NCI-H460 (cell line): ENCODE results near the gene SHLD1. TPM values are rescaled to one million over a fixed set of nuclear protein-coding genes. Genes with fewer than 3 reads are reported as not detected.

Source experiments
- DNase-seq: peaks from one replicate; pipeline ENCODE4 v3.0.0-alpha.2; 2016; ENCODE audit warnings: low read depth; ENCODE audit errors: extremely low read depth
- total RNA-seq: library from RNA; depleted of rRNA; stranded (reverse); fragments of >200 nt; shearing (Covaris generic); gene quantifications from 2 replicates; pipeline ENCODE4 v1.2.3, GENCODE V29; 2014

SHLD1 gene
- total RNA-seq, 1 experiment from 2014 or later, result 4.8 TPM

DNA sequence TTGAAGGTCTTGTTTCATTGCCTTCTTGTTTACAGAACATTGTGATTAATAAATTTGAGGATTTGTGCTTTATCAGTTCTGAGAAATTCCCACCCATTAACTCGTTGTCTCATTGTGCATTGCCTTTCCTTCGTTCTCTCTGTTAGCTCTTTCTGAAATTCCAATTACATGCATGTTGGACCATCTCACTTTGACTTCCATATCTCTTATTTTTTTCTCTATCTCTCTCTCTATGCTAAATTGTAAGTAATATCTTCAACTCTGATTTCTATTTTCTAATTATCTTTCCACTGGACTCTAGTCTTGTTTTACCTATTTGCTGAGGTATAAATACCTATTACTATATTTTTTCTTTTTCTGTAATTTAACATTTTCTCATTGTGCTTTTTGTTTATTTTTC, 92.3 kb downstream of the SHLD1 start:
- no peak for DNase-seq

GRCh38 chr20:5843054-5843592, 92.9 kb downstream of the SHLD1 start:
- no peak for DNase-seq

DNA sequence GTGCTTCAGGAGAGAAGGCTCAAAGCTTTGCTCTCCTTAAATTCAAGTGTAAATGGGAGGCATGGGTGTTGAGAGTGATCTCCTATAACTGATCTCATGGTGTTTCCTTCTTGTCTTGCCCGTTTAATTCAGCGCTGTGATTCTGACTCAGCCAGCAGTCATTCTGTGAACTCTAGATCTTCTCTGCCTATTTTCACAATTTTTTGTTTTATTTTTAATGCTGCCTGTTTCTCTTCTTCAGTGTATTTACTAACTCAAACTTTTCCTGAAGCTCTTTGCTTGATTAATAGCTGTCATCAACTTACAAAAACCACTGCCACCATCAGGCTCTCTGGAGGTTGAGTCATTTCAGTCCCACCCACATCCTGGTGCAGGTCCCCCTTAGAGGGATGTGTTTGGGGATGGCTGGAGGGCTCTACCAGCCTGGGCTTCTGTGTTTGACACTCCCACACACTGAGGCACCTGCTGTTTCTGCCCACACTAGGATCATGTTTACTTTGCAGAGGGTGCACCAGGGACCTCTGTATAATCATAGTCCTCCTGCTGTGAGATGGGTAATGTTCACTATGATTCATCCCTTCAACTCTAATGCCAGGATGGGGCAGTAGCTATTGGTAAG, 94.0 kb downstream of the SHLD1 start:
- no peak for DNase-seq

DNA sequence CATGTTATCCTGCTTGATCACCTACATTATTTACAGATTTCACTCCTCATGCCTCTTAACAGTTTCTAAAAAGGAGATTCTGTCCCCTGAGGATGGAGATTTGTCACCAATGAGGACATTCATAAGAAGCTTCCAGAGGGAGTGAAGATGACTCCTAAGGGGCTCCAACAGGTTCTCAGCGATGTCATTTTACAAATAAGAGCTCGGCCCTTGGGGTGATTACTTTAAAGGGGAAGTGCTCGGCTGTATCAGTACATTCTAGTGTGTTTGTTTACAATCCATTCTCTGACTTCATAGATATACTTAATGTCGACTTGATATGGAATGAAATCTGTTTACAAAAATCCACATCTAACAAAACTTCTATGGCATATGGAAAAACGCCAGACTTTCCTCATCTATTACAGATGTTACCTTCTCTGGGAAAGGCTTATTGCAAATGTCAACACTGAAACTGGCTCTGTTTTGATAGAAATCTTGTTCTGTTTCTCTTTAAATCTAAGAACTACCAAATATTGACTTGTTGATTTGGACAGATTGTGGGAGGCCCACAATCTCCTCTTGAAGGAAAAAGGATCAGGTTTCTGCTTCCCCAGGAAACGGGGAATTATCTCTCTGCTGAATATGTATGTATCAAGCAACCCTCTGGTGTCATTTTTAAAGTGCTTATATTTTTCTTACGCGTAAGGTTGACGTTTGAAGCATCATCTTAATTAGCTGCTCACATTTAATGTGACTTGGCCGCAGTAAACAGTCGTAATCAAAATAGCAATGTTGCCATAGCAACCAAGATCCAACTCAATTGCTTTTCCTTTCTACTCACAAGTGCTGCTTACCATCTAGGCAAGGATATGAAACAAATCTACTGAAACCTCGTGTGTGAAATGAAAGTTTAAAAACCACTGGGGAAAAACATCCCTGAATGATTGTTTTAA, 95.7 kb downstream of the SHLD1 start:
- no peak for DNase-seq

DNA sequence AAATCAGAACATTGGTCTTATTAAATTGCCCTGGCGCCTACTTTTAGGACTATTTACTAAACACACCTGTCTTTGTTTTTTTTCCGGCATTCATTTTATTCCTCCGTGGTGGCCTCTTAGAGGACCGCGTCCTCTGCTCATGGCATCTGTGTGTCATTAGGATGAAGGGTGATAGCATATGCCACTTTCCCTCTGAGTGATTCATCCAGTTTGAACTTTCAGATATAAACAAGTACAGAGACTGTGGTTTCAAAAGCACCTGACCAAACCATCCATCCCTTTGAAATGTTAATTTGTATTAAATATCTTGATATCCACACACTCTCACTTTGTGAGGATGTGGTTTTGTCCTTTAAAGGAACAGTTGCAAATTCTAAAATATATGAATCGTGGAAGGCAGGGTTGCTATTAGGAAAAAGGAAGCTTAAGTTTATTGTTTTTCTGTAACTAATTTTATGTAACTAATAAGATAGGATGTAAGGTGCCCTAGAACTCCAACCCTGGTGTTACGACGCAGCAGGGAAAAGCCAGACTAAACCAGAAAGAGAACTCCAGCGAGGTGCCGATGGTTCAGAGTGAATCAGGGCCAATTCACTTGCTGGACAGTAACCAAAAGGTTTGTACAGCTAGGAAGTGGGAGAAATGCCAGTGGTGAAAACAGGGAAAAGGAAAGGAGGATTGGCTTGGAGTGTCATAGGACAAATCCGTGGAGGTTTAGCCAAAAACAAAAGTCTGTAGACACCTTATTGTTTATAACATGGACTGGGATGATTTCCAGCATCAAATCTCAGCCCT, 98.7 kb downstream of the SHLD1 start:
- no peak for DNase-seq

DNA sequence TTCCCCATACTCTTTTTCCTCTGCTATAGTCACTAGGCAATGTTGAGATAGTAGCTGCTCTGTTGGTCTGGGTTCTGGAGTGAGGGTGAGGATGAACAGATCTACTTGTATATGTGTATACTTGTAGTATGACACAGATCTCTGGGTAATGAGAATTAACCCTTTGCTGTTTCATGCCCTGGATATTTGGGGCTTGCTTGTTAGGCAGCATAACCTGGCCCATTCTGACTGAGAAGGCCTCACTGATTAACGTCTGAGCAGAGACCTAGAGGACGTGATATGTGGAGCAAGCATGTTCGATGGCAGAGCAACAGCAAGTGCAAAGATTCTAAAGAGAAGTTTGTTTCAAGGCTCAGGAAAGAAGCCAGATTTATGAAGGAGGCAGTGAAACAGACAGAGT, 105.7 kb downstream of the SHLD1 start:
- DNase-seq, result no peak

DNA sequence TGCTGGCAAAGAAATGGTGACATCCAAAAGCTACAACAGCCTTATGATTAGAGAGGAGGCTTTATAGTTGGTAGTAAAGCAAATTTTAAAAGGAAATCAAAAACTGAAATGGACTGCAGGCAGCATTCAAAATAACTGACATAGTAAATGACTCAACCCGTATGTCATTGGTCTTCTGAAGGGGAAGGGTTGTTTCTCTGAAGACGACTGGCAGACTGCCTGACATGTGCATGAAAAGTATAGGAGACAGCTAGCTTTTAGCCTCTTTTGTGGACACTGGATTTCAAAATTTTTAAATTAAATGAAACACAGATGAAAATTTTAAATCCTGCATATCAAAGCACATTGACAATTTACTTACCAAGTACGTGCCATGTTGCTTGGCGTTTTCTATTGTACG, 109.4 kb downstream of the SHLD1 start:
- DNase-seq, result no peak

- DNase-seq, result no peak
Measured at GRCh38 chr20:5862703-5863039, 112.5 kb downstream of the SHLD1 start.

DNA sequence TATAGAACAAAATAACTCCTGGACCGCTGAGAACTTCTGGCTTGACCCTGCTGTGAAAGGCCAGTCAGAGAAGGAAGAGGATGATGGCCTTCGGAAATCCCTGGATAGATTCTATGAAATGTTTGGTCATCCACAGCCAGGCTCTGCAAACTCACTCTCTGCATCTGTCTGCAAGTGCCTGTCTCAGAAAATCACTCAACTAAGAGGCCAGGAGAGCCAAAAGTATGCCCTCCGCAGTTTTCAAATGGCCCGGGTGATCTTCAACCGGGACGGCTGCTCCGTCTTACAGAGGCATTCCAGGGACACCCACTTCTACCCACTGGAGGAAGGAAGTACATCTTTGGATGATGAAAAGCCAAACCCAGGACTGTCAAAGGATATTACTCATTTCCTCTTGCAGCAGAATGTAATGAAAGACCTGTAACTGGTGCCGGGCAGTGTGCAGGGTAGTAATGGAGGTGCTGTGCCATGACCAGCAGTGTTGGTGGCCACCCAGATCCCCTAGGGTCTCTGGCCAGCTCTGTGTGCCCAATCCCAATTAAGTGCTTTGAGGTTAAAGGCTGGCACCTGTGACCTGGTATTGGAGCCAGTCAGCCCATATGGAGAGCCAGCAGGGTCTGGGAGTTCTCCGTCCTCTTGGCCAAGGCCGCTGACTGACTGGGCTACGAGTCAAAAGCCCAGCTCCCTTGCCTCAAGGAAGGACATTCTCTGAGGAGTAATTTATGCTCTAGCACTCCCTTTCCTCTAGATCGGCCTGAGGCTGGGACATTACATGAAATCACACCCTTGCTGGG, 113.0 kb downstream of the SHLD1 start:
- no peak for DNase-seq

DNA sequence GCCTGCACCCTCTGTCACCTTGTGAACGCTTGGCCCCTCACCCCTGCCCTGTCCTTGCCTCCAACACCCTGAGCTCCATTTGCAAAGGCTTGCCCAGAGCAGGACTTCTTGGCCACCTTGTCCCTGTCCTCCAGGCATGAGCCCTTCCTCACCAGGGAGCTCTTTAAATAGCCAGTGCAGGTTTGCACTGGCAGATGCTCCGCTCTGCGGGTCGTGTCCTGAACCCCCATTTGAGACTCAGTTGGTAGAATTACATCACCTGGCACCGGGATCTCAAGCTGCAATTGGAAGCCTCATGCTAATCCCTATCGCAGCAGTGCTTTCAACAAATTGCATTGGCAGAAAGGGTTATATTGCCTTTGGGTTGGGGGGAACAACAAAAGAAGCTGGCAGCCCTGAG, 114.2 kb downstream of the SHLD1 start:
- DNase-seq, result no peak

DNA sequence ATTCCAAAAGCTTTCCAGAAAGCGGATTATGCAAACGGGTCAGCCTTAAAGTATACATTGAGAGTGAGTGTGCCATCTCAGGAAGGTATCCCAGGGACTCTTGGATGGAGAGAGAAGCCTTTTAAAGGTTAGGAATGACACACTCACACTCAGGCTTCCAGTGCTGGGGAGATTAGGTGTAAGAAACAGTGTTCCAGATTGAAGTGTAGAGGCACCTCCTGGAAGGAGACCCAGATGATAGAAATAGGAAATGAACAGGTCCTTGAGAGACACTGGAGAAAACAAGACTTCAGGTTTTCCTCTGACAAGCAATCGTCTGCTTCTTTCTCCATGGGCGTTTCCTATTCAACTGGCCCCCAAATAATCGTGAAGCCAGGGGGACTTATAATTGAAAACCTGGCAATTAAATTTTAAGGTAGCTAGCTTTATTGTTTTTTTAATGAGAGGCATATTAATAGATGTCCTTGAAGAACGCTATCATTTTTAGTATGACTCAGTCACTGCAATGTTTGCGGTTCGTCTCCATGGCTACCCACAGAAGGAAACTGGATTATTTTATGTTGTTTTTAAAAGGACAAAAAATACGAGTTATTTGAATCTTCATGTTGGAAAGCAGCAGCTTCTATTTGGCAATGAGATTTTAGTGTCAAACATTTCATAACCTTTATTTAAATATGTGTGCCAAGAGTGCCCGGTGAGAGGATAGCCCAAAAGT, 114.8 kb downstream of the SHLD1 start:
- DNase-seq, result no peak

DNA sequence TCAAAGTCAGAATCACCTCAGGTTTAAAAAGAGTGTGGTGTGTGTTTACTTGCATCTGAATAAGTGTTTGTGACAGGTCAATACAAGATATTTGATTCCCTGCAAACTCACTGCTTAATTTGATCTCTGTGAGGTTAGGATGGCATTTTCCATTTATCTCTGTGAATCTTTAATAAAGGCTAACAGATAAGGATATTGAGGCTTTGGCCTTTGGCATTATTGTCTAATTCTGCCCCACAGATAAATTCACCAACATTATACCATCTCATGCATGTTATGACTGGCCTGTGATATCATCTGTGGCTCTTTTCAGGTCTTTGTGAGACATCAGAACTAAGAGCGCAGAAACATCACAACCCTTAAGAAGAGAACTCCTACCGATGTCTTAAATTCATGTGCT, 115.4 kb downstream of the SHLD1 start:
- DNase-seq, result no peak

DNA sequence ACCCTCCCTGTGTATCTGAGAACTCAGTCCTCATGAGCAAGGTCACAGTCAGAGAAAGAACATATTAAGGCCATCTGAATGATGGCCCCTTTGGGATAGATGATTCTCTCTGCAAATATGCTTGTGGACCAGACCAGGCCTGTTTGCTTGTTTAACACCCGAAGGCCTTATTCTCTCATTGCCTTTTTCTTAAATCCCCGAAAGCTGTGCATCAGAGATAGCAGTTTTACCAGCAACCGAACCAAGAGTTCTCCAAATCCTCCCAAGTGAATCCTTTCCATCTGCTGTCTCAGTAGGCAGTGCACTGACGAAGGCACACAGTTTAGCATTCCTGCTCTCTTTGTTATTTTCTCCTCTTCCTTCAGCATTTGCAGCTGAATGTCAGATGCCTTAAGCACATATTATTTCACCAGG, 120.4 kb downstream of the SHLD1 start:
- no peak for DNase-seq

- no peak for DNase-seq
Measured at GRCh38 chr20:5871459-5872410, 121.5 kb downstream of the SHLD1 start.

DNA sequence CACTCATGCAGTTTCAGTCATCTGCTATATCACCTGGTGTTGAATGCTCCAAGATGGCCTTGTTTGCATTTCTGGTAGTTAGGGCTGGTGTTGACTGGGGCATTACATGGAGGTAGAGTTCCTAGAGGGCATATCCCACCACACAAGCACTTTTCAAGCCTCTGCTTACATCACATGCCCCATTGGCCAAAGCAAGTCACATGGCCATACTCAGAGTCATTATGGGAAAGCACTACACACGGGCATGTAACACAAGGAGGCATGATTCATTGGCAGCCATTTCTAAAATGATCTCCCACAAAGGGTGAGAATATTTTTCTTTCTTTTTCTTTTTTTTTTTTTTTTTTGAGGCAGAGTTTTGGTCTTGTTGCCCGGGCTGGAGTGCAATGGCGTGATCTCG, 126.9 kb downstream of the SHLD1 start:
- no peak for DNase-seq

GRCh38 chr20:5880326-5880725, 130.1 kb downstream of the SHLD1 start:
- no peak for DNase-seq

DNA sequence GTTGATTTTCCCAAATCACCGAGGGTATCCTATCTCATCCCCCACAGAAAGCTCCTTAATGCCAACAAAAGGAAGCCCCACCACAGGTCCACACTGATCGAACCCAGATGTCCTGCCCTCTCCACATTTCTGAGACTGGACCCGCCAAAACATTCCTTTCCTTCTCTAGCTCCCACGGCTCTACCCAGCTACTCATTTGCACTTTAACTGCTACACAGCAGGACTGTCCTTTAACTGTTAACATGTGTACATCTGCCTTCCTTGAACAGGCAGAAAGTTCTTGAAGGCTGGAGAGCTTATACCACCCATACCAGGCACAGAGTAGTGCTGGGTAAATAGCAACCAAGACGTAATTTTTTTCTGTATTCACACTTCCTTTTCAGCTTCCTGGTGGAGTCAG, 131.5 kb downstream of the SHLD1 start:
- no peak for DNase-seq

- no peak for DNase-seq
Measured at GRCh38 chr20:5882166-5882565, 132.0 kb downstream of the SHLD1 start.
